ENCODE results near the gene PTPRU. TPM values are rescaled to one million over a fixed set of nuclear protein-coding genes. Genes with fewer than 3 reads are reported as not detected.

The PTPRU gene
- total and polyA plus RNA-seq, 2 experiments from 2014 or later, result 8.0 to 105 TPM

DNA sequence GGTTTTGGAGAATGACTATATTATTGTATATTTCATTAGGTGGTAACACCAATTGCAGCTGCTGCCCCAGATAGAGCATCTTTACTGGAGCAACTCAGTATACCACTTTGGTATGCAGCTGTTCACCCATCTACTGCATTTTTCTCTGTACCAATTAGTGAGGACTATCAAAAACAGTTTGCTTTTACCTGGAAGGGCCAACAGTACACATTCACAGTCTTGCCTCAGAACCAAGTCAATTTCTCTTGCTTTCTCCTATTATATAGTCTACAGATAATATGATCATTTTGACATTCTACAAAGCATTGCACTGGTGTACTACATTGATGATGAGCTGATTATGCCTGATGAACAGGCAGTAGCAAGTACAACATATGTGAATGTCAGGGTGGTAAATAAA lies 99.3 kb downstream of the PTPRU start:
- 0 out of 2 replicates have a peak, but pooled peaks cover 3% of the 10 kb centered on the region for H3K4me1 ChIP-seq (ENCODE audit: insufficient read depth)
- no peaks in the 10 kb centered on the region for H4K20me1 ChIP-seq (replicated peaks; ENCODE audit: insufficient read depth)
- Mint-ChIP-seq H3K27ac (no peak overlapping the region), H3K36me3 (ENCODE audit: low read depth) (no peaks in the 10 kb centered on the region), H3K27me3 (ENCODE audit: insufficient read depth, low read depth, poor library complexity) (peaks cover 9% of the 10 kb centered on the region), H3K4me1 (peaks cover 3% of the 10 kb centered on the region; the same call in 1 of the 3 replicates), H3K4me3 (no peak overlapping the region), H3K9me3 (peaks cover 3% of the 10 kb centered on the region; the same call in 2 of the 3 replicates)
- ATAC-seq (no peak), DNase-seq (ENCODE audit: low spot score) (no peak)
- H3K27me3 ChIP-seq (ENCODE audit: insufficient read depth), result no peaks in the 10 kb centered on the region
- no peaks in the 10 kb centered on the region for H3F3A ChIP-seq (replicated peaks; ENCODE audit: low read depth)
- no peak overlapping the region for H3K27ac ChIP-seq (ENCODE audit: low read depth)
- H3K4me2 ChIP-seq, result no peak overlapping the region
- TF ChIP-seq, protein P1, sequence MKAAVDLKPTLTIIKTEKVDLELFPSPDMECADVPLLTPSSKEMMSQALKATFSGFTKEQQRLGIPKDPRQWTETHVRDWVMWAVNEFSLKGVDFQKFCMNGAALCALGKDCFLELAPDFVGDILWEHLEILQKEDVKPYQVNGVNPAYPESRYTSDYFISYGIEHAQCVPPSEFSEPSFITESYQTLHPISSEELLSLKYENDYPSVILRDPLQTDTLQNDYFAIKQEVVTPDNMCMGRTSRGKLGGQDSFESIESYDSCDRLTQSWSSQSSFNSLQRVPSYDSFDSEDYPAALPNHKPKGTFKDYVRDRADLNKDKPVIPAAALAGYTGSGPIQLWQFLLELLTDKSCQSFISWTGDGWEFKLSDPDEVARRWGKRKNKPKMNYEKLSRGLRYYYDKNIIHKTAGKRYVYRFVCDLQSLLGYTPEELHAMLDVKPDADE (IDR thresholded peaks at IDR 0.05), result no peak
- TF ChIP-seq ZNF114 (CRISPR knock-in tag; IDR thresholded peaks at IDR 0.05) (no peak), NANOG (IDR thresholded peaks at IDR 0.05; ENCODE audit: borderline replicate concordance) (no peak), JUNB (IDR thresholded peaks at IDR 0.05; ENCODE audit: unreplicated experiment) (no peak), ZNF331 (CRISPR knock-in tag; IDR thresholded peaks at IDR 0.05; ENCODE audit: low read depth) (no peak), STAT1 (IDR thresholded peaks at IDR 0.05; ENCODE audit: unreplicated experiment) (no peak)
- TF ChIP-seq, protein P2, sequence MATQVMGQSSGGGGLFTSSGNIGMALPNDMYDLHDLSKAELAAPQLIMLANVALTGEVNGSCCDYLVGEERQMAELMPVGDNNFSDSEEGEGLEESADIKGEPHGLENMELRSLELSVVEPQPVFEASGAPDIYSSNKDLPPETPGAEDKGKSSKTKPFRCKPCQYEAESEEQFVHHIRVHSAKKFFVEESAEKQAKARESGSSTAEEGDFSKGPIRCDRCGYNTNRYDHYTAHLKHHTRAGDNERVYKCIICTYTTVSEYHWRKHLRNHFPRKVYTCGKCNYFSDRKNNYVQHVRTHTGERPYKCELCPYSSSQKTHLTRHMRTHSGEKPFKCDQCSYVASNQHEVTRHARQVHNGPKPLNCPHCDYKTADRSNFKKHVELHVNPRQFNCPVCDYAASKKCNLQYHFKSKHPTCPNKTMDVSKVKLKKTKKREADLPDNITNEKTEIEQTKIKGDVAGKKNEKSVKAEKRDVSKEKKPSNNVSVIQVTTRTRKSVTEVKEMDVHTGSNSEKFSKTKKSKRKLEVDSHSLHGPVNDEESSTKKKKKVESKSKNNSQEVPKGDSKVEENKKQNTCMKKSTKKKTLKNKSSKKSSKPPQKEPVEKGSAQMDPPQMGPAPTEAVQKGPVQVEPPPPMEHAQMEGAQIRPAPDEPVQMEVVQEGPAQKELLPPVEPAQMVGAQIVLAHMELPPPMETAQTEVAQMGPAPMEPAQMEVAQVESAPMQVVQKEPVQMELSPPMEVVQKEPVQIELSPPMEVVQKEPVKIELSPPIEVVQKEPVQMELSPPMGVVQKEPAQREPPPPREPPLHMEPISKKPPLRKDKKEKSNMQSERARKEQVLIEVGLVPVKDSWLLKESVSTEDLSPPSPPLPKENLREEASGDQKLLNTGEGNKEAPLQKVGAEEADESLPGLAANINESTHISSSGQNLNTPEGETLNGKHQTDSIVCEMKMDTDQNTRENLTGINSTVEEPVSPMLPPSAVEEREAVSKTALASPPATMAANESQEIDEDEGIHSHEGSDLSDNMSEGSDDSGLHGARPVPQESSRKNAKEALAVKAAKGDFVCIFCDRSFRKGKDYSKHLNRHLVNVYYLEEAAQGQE (IDR thresholded peaks at IDR 0.05; ENCODE audit: unreplicated experiment), result no peak
- TF ChIP-seq, protein P3, sequence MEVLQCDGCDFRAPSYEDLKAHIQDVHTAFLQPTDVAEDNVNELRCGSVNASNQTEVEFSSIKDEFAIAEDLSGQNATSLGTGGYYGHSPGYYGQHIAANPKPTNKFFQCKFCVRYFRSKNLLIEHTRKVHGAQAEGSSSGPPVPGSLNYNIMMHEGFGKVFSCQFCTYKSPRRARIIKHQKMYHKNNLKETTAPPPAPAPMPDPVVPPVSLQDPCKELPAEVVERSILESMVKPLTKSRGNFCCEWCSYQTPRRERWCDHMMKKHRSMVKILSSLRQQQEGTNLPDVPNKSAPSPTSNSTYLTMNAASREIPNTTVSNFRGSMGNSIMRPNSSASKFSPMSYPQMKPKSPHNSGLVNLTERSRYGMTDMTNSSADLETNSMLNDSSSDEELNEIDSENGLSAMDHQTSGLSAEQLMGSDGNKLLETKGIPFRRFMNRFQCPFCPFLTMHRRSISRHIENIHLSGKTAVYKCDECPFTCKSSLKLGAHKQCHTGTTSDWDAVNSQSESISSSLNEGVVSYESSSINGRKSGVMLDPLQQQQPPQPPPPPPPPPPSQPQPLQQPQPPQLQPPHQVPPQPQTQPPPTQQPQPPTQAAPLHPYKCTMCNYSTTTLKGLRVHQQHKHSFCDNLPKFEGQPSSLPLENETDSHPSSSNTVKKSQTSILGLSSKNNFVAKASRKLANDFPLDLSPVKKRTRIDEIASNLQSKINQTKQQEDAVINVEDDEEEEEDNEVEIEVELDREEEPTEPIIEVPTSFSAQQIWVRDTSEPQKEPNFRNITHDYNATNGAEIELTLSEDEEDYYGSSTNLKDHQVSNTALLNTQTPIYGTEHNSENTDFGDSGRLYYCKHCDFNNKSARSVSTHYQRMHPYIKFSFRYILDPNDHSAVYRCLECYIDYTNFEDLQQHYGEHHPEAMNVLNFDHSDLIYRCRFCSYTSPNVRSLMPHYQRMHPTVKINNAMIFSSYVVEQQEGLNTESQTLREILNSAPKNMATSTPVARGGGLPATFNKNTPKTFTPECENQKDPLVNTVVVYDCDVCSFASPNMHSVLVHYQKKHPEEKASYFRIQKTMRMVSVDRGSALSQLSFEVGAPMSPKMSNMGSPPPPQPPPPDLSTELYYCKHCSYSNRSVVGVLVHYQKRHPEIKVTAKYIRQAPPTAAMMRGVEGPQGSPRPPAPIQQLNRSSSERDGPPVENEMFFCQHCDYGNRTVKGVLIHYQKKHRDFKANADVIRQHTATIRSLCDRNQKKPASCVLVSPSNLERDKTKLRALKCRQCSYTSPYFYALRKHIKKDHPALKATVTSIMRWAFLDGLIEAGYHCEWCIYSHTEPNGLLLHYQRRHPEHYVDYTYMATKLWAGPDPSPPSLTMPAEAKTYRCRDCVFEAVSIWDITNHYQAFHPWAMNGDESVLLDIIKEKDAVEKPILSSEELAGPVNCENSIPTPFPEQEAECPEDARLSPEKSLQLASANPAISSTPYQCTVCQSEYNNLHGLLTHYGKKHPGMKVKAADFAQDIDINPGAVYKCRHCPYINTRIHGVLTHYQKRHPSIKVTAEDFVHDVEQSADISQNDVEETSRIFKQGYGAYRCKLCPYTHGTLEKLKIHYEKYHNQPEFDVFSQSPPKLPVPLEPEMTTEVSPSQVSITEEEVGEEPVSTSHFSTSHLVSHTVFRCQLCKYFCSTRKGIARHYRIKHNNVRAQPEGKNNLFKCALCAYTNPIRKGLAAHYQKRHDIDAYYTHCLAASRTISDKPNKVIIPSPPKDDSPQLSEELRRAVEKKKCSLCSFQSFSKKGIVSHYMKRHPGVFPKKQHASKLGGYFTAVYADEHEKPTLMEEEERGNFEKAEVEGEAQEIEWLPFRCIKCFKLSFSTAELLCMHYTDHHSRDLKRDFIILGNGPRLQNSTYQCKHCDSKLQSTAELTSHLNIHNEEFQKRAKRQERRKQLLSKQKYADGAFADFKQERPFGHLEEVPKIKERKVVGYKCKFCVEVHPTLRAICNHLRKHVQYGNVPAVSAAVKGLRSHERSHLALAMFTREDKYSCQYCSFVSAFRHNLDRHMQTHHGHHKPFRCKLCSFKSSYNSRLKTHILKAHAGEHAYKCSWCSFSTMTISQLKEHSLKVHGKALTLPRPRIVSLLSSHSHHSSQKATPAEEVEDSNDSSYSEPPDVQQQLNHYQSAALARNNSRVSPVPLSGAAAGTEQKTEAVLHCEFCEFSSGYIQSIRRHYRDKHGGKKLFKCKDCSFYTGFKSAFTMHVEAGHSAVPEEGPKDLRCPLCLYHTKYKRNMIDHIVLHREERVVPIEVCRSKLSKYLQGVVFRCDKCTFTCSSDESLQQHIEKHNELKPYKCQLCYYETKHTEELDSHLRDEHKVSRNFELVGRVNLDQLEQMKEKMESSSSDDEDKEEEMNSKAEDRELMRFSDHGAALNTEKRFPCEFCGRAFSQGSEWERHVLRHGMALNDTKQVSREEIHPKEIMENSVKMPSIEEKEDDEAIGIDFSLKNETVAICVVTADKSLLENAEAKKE (CRISPR knock-in tag; IDR thresholded peaks at IDR 0.05), result no peak
- H3K4me3 ChIP-seq, result no peak overlapping the region
- no peak overlapping the region for H2AFZ ChIP-seq
- no peaks in the 10 kb centered on the region for H3K36me3 ChIP-seq (ENCODE audit: insufficient read depth)
- H3K79me2 ChIP-seq (replicated peaks; ENCODE audit: insufficient read depth), result no peaks in the 10 kb centered on the region
- H3K9me2 ChIP-seq (ENCODE audit: insufficient read depth), result peaks cover 3% of the 10 kb centered on the region; the same call in 1 of the 2 replicates

All from GM23338 (cell line).